ENCODE results near the gene GATAD2B. TPM values are rescaled to one million over a fixed set of nuclear protein-coding genes. Genes with fewer than 3 reads are reported as not detected.
"Not testable (repeated sequence)": the region's sequence is repeated elsewhere in the genome, so short reads cannot be mapped to it uniquely, and the experiment has no call there.

GATAD2B gene
- total and polyA plus RNA-seq, 2 experiments from 2014 or later: 5.4 to 11.7 TPM

GRCh38 chr1:153767519-153767918 lies 155.3 kb downstream of the GATAD2B start:
- H3K36me3 ChIP-seq (replicated peaks; ENCODE audit: insufficient read depth, low read depth): no peaks in the 10 kb centered on the region
- H3K4me1 ChIP-seq (ENCODE audit: insufficient read depth): peaks cover 40% of the 10 kb centered on the region
- H2AFZ ChIP-seq: no peak overlapping the region
- no peaks in the 10 kb centered on the region for H3K79me2 ChIP-seq
- H3K27ac ChIP-seq: peak overlapping the region; percentile 97
- H3K27me3 ChIP-seq: no peaks in the 10 kb centered on the region
- H3K9me3 ChIP-seq (ENCODE audit: low read depth): no peaks in the 10 kb centered on the region
- no peak overlapping the region for H3K4me3 ChIP-seq
- no peaks in the 10 kb centered on the region for H4K20me1 ChIP-seq (ENCODE audit: insufficient read depth, poor library complexity, severe bottlenecking)
- TF ChIP-seq EZH2 (IDR thresholded peaks at IDR 0.05; ENCODE audit: borderline replicate concordance) (no peak), CTCF (IDR thresholded peaks at IDR 0.05; ENCODE audit: poor library complexity) (no peak), EZH2phosphoT487 (IDR thresholded peaks at IDR 0.05; ENCODE audit: low read depth, severe bottlenecking, unreplicated experiment) (no peak)
- H3K4me2 ChIP-seq: no peak overlapping the region
- DNase-seq (ENCODE audit: low spot score): no peak
- H3K9me2 ChIP-seq (replicated peaks; ENCODE audit: insufficient read depth): no peaks in the 10 kb centered on the region
- 97% methylated on average over 11 of the region's 11 CpGs for WGBS (ENCODE audit: low lambda C conversion rate, missing lambda C conversion rate)

GRCh38 chr1:153766663-153767062 lies 156.1 kb downstream of the GATAD2B start:
- WGBS (ENCODE audit: low lambda C conversion rate, missing lambda C conversion rate): 95% methylated on average over 10 of the region's 10 CpGs
- not testable (repeated sequence) for H2AFZ ChIP-seq; H3K4me3 ChIP-seq; H3K27ac ChIP-seq; H3K27me3 ChIP-seq; H3K36me3 ChIP-seq (replicated peaks; ENCODE audit: insufficient read depth, low read depth); DNase-seq (ENCODE audit: low spot score); H4K20me1 ChIP-seq (ENCODE audit: insufficient read depth, poor library complexity, severe bottlenecking); H3K9me2 ChIP-seq (replicated peaks; ENCODE audit: insufficient read depth); H3K4me2 ChIP-seq; H3K9me3 ChIP-seq (ENCODE audit: low read depth); H3K79me2 ChIP-seq
- peaks cover 40% of the 10 kb centered on the region for H3K4me1 ChIP-seq (ENCODE audit: insufficient read depth)

GRCh38 chr1:153764310-153764709 lies 158.5 kb downstream of the GATAD2B start:
- no peaks in the 10 kb centered on the region for H3K27me3 ChIP-seq
- H3K36me3 ChIP-seq (replicated peaks; ENCODE audit: insufficient read depth, low read depth): no peaks in the 10 kb centered on the region
- 78% methylated on average over 5 of the region's 5 CpGs for WGBS (ENCODE audit: low lambda C conversion rate, missing lambda C conversion rate)
- no peak for DNase-seq (ENCODE audit: low spot score)
- H3K4me3 ChIP-seq: no peak overlapping the region
- no peaks in the 10 kb centered on the region for H4K20me1 ChIP-seq (ENCODE audit: insufficient read depth, poor library complexity, severe bottlenecking)
- TF ChIP-seq EZH2phosphoT487 (IDR thresholded peaks at IDR 0.05; ENCODE audit: low read depth, severe bottlenecking, unreplicated experiment): no peak
- no peak for TF ChIP-seq EZH2 (IDR thresholded peaks at IDR 0.05; ENCODE audit: borderline replicate concordance)
- no peak for TF ChIP-seq CTCF (IDR thresholded peaks at IDR 0.05; ENCODE audit: poor library complexity)
- H3K9me3 ChIP-seq (ENCODE audit: low read depth): no peaks in the 10 kb centered on the region
- H3K9me2 ChIP-seq (replicated peaks; ENCODE audit: insufficient read depth): no peaks in the 10 kb centered on the region
- peaks cover 31% of the 10 kb centered on the region for H3K4me1 ChIP-seq (ENCODE audit: insufficient read depth)
- peak overlapping the region; percentile 74 for H3K27ac ChIP-seq
- H3K4me2 ChIP-seq: no peak overlapping the region
- H2AFZ ChIP-seq: no peak overlapping the region
- H3K79me2 ChIP-seq: no peaks in the 10 kb centered on the region

- Histone ChIP-seq H3K4me3 (no peak overlapping the region), H3K27ac (peak overlapping the region; percentile 74), H3K79me2 (no peaks in the 10 kb centered on the region), H4K20me1 (ENCODE audit: insufficient read depth, poor library complexity, severe bottlenecking) (no peaks in the 10 kb centered on the region), H2AFZ (no peak overlapping the region), H3K9me2 (replicated peaks; ENCODE audit: insufficient read depth) (no peaks in the 10 kb centered on the region), H3K4me1 (ENCODE audit: insufficient read depth) (peaks cover 24% of the 10 kb centered on the region), H3K9me3 (ENCODE audit: low read depth) (no peaks in the 10 kb centered on the region), H3K27me3 (no peaks in the 10 kb centered on the region), H3K4me2 (no peak overlapping the region), H3K36me3 (replicated peaks; ENCODE audit: insufficient read depth, low read depth) (no peaks in the 10 kb centered on the region)
- no peak for TF ChIP-seq EZH2 (IDR thresholded peaks at IDR 0.05; ENCODE audit: borderline replicate concordance)
- no peak for TF ChIP-seq CTCF (IDR thresholded peaks at IDR 0.05; ENCODE audit: poor library complexity)
- no peak for TF ChIP-seq EZH2phosphoT487 (IDR thresholded peaks at IDR 0.05; ENCODE audit: low read depth, severe bottlenecking, unreplicated experiment)
- WGBS (ENCODE audit: low lambda C conversion rate, missing lambda C conversion rate): 87% methylated on average over 7 of the region's 7 CpGs
- DNase-seq (ENCODE audit: low spot score): no peak
Measured at GRCh38 chr1:153763365-153764225, 159.2 kb downstream of the GATAD2B start.

Measured in hepatocyte (in vitro differentiated cells).